Dermis microvascular lymphatic vessel endothelial cell (primary cell): ENCODE results near the gene ZBTB7B. TPM values are rescaled to one million over a fixed set of nuclear protein-coding genes. Genes with fewer than 3 reads are reported as not detected.

Experiments used
- DNase-seq, 2 donors: peaks; one replicate each; pipeline versions ENCODE4 v3.0.0 to v3.0.0-alpha.2; 2010; ENCODE audit warnings: low read depth in 2 of 2
- total RNA-seq: library from RNA; depleted of rRNA; stranded (reverse); fragments of >200 nt; gene quantifications from 2 replicates; pipeline ENCODE4 v1.2.1, GENCODE V29; 2014

ZBTB7B gene
- total RNA-seq, 1 donor from 2014 or later: 6.3 TPM

DNA sequence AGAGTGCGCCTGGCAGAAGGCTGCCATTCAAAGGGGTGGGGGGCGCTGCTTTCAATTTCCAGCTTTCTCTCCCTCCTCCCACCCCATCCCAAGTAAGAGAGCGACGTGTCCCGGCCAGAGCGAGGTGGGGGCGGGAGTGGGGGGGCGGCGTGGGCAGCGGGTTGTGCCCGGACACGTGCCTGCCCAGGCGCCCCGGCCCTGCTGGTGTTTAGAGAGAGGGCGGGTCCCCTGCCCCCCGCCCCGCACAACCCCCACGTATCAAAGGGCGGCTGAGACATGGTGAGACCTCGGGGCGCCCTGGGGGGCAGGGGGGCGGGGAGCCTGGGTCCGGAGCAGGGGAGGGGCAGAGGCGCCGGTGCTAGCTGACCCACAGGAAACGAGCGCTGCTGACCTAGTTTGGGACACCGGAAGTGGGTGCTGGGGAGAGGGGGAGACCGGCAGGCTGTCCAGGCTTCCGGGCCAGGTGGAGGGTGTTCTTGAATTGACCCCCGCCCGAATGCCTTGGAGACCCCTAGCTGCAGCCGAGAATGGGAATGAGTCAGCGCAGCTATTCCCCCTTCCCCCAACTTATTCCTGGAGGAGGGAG lies 1.3 kb downstream of the ZBTB7B start:
- peak in 1 of 2 donors; percentile 39 for DNase-seq

DNA sequence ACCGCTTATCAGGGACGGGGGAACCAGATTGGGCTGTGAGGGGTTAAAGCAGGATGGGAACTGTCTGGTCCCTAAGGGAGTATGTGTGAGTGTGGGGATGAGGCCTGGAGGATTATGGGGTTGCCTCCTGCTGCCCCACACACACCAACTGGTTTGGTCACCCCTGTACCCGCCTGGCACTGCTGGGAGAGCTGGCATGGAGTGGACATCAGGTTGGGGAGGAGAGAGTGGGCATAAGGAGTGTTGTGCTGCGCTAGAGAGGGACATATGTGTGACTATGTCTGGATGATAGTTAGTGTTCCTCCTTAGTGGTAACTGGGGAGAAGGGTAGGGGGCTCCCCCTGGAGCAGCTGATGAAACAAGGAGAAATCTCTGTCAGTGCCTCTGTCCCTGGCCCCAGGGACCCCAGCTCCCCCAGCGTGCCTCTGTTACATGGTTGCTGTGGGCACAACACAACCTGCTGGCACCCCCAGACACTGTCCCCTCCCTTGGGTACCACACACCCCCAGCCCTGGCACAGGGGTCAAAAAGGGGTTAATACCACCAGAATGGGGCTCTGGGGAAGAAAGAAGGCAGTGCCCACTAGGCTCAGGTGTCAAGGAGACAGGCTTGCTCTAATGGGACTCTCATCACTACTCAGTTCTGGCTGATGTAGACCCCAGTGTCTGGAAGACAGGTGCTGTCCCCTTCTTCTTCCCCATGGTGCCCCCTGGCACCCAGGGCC lies 1.9 kb downstream of the ZBTB7B start:
- no peak for DNase-seq

DNA sequence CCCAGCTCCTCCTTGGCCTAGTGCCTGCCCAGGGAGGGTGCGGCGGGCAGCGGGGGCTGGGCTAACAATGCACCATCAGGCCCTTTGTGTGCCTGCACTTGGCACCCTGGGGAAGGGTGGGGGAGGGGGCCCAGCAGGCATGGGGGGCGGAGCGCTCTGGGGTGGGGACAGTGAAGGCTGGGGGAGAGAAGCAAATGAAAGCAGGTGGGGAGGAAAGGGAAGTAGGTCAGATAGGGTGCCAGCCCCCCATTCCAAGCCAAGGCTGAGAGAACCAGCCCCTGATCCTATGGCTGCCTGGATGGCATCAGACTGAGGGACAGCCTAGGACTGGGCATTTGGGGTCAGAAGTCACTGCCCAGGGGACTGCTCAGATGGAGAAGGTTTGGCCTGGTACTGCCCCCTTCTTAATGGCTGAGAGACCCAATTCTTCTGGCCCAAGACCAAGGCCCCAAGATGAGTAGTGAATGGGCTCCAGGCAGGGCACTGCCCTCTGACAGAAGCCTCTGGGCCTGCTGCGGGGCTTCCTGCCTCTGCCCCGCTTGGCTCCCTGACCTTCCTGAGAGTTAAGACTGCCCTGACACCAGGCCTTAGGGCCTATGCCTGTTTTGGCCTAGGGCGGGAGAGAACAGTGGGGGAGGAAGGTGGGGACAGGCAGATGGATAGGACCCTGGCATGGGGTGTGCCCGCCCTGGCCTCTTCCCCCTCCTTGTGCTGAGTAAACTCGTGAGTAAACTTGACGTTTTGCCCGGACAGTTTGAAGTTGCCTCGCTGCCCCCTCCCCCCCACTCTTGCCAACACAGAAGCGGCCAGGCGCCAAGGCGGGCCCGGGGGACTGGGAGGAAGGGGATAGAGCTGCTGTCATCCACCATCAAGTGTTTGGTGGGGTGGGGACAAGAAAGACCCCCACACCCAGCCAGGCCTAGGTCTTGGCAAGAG lies 2.7 kb downstream of the ZBTB7B start:
- DNase-seq: no peak

DNA sequence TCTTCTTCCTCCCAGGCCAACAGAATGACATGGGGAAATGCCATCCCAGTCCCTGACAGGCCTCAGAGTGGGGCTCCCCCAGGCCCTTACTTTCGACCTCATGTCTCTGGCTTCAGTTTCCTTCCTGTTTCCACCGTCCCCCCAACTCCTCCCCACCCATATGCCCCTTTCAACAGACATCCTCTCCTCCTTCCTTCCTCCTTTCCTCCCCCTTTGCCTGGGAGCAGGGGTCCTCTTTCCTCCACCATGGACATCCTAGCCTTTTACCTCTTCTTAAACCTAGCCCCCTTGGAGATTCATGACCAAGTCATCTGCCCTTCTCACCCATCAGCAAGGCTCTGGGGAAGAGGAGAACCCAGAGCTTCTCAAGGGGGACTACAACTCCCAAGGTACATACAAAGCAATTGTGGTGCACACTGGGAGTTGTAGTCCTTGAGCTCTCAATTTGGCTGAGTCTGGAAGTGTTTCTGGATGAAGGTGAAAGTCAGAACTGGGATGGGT lies 4.0 kb downstream of the ZBTB7B start:
- DNase-seq: no peak

DNA sequence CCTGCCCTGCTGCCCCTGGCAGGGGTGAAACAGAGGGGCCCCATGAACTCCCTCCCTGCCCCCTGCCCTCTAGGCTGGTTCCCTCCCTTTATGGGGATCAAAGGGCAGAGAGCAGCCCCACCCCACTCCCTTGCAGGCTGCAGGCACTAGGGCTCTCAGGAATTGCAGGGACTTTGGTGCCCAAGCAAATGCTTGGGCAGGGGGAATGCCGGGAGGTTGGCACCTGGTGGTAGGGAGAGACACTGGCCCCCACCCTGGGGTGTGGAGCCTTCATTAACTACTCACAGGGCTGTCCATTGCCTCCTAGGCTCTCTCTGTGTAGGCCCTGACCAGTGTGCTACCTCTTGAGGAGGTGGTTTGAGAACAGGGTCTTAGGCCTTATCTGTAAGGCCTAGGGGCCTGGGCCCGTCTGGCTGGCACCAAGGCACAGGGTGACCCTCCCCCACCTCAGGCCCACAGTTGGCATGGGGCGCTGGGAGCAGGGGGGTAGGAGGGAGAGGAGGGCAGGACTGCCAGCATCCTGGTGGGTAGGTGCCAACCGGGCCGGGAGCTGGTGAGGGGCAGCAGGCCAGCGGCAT lies 4.7 kb downstream of the ZBTB7B start:
- DNase-seq: no peak

DNA sequence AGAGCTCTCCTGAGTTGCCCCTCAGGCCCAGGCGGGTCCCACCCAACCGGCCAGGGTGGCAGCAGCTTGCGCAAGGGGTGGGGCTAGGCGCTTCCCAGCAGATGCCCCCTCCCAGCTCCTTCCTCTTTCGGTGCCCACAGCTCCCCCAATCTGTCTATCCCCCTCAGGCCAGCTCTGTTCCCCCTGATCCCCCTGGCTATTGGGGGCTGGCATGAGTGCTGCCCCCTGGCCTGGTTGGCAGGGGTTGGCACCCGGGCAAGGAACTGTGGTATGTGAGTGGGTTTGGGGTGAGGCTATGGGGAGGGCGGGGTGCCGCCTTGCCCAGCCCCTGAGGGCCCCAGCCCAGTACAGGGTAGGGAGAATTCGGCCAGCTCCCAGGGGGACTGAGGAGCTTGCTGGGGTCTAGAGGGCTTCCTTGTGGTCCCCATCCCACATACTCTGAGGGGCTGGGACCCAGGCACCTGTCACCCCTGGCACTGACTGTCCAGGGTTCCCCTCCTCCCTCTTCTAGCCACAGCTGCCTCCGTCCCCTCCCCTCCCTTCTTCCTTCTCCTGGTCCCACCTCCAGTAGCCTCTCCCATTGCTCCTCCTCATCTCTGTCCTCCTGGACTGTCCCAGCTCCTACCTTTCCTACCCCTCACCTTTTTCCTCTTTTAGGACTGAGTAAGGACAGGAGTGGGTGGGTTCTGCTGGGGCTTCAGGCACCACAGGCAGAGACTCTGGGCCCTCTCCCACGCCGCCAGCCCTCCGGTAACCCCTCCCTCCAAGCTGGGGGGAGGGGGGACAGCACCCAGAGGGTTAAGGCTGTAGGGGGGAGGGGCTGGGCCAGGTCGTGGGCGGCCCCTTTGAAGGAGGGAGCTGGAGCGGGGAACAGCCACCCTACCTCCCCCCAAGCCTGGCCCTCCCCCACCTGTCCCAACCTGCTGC lies 5.7 kb downstream of the ZBTB7B start:
- DNase-seq: no peak

DNA sequence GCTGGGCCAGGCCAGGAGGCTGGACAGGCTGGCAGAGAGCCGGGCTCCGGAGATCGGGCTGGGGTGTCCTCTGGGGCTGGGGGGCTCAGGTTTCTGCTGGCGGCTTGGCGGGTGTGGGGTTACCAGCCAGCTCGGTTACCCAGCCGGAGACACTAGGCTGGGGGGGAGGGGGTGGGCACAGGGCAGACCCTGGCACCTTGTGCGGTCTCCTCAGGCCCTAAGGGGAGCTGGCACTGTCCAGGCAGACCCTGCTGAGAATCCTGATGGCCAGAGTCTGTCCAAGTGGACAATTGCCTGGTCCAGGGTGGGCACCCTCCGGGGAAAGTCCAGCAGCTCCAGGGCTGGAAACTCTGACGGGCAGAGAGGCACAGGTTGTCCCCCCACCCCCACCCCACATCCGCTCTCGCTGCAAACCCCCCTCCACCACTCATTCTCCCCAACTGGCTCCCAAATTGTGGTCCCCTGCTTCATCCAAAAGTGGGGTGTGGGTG lies 6.7 kb downstream of the ZBTB7B start:
- DNase-seq: no peak

DNA sequence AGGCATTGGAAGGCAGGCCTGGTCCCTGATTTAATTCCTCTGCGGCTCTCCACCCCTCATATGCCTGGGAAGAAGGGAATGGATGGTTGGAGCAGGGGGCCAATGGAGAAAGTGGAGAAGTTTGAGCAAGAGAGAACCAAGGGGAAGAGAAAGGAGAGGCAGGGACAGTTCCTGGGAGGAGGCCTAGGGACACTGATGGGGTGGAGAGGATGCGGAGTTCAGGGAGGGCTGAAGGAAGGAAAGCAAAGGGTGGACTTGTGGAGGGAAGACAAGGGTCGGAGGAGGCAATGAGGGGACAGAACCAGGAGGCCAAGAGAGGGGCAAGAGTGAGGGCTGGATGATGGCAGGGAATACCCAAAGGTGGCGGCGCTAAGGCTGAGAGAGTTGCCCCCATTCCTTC lies 7.1 kb downstream of the ZBTB7B start:
- DNase-seq: no peak

DNA sequence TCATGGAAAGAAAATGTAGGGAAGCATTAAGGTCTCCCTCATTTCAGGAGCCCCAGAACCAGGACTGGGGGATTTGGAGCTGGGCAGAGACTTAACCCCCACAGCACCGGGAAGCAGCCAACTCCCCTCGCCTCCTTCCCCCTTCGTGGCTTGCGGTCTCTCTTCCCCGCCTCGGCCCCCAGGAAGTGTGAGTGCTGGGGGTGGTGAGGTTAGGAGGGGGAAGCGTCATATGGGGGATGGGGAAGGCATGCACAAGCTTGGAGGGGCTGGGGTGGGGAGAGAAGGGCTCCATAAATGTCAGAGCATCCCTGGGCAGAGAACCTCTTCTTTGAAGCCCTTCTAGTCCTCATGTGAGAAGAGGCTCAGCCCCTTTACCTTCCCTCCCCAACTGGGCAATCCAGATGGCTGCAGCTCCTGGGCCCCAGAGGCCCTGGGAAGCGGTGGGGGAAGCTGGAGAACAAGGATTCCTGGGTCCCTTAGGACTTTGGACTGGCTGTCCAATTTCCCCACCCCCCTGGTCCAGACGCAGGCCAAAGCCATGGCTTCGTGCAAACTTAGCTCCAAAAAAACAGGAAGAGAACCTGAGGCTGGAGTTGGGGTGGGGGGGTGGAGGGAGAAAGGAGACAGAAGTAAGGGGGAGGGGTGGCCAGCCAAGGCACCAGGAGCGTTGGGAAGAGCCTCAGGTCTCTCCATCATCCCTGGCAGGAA lies 7.8 kb downstream of the ZBTB7B start:
- DNase-seq: no peak

DNA sequence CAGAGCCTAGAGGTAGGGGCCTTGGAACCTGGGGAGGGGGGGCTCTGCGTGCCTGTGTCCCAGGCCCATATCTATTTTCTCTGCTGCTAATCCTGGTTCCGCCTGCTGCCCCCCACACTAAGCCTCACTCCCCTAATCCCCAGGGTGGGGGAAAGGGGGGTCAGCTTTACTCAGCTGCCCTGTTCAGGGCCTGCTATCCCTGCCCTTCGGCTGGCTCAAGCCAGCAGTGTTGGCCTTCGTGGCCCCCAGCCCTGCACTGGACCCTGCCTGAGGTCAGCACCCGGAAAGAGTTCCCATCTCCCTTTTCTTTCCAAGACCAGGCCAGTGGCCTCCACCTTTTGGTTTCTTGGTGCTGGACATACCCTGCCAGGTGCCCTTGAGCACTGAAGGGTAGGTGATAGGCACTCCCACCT lies 8.4 kb downstream of the ZBTB7B start:
- no peak for DNase-seq

DNA sequence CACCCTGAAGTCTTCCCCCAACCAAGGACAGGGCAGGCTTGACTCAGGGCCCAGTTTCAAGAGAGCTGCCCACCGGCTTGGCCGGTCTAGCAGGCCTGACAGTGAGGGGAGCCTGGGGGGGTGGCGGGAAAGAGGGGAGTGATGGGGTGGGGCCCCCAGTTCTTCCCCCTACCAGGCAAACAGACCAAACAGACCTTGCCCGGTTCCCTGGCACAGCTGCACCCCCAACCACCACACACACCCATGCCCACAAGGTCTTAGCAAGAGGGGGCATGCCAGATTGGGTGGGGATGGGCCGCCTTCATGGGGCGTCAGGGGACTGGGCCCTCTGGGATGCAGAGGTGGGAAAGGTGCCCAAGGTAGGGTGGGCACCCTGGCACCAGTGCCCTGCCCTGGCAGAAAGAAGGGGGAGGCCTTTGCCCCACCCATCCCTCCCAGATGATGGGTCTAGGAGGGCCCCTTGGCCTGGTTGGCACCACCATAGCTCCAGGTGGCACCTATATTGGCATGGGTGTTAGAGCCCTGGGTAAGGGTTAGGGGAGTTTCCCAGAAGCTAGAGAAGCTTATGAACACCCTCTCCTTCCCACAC lies 8.9 kb downstream of the ZBTB7B start:
- DNase-seq: no peak

DNA sequence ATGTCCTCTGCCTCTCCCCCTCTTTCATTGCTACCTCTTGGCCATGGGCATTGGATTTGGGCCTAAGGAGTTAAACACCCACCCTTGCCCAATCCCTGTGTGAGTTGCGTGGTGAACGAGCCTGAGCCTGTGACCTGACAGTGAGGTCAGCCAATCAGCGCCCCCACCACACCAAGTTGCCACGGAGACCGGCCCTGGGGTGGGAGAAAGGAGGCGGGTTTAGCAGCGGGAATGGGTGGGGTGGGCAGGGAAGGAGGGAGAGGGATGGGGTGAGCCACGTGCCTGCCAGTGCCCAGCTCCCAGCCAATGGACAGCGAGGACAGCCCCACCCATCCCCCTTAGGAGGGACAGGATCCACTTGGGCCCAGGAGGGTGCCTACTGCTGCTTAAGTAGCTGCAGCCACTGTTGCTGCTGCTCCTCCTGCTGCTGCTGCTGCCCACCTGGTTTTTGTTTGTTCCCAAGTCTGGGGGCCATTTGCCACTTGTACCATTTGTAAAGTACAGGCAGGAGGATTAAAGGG lies 9.5 kb downstream of the ZBTB7B start:
- DNase-seq: no peak

DNA sequence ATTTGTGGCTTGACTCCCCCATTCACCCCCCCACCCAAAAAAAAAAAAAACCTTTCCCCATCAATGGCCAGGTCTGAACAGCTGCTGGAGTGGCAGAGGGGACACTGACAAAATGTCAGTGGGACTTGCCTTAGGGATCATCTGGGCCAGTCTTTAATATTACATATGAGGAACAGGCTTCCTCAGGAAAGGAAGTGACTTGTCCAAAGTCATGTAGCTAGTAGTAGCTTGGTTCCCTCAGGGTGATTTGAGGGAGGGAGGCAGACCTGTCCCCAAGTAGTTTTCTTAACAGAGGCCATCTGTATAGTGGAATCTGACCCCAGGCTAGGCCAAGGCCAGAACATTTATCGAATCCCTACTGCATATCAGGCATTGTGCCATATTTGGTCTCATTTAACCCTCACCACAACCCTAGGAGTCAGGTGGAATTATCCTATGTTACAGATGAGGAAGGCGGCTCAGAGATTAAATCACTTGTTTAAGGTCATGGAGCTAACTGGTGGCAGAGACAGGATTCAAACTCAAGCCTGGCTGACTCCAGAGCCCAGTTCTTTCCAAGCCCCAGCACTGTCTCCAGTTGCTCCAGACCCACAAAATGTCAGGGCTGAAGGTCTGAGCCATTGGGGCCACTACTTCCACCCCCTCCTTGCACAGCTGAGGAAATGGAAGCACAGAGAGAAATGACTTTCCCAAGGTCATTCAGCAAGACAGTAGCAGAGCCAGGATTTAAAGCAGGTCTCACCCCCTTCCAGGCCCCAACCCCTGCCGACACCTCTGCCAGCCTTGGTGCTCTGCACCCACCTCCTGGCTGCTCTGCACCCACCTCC lies 10.4 kb downstream of the ZBTB7B start:
- no peak for DNase-seq

DNA sequence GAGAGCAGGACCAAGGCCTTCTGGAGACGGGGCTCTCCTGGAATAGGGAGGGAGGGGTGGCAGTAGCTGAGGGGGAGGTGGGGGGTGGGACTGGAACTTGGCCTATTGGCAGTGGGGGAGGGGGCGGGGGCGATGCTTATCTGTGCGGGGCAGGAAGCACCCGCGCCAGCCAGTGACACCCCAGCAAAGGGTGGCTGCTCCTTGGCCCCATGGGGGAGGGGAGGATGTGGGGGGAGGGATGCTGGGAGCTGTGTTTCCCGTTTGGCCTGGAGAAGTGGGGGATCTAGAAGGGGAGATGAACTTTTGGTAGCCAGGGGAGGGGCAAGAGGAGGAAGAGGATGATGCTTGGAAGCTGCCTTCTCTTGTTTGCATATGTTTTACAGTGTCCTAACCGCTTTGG lies 11.0 kb downstream of the ZBTB7B start:
- no peak for DNase-seq

DNA sequence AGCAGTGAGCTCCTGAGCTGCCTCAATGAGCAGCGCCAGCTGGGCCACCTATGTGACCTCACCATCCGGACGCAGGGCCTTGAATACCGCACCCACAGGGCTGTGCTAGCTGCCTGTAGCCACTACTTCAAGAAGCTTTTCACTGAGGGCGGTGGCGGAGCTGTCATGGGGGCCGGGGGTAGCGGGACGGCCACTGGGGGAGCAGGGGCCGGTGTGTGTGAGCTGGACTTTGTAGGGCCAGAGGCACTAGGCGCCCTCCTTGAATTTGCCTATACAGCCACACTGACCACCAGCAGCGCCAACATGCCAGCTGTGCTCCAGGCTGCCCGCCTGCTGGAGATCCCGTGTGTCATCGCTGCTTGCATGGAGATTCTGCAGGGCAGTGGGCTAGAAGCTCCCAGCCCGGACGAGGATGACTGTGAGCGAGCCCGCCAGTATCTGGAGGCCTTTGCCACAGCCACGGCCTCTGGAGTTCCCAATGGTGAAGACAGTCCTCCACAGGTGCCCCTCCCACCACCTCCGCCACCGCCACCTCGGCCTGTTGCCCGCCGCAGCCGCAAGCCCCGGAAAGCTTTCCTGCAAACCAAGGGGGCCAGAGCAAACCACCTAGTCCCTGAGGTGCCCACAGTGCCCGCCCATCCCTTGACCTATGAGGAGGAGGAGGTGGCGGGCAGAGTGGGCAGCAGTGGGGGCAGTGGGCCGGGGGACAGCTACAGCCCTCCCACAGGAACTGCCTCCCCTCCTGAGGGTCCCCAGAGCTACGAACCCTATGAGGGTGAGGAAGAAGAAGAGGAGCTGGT lies 12.3 kb downstream of the ZBTB7B start:
- DNase-seq: no peak

DNA sequence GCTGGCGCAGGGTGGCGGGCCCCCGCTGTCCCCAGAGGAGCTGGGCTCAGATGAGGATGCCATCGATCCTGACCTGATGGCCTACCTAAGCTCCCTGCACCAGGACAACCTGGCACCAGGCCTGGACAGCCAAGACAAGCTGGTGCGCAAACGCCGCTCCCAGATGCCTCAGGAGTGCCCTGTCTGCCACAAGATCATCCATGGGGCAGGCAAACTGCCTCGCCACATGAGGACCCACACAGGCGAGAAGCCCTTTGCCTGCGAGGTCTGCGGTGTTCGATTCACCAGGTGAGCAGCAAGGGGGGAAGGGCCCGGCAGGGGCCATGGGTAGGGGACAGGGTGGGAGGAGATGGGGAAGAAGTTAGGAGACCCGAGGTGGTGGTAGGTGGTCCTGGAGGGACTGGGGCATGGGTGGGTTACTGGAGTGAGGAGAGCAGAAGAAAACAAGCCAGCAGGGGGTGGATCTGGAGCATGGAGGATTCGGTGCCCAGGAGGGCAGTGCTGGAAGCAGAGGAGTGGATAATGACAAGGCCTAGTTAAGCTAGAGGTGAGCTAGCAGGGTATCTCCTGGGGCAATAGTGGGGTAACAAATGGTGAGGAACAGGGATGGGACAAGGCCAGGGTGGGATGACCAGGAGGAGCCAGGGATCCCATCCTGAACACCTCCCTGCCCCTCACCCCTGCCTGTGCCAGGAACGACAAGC lies 13.1 kb downstream of the ZBTB7B start:
- DNase-seq: no peak
